ENCODE measurements around the gene TEX12. TPM values are rescaled to one million over a fixed set of nuclear protein-coding genes. Genes with fewer than 3 reads are reported as not detected.

TEX12 gene
- total and polyA plus RNA-seq, 2 of the 8 experiments (the other 6 are each of a cell fraction or from before 2014, with no cell fraction given): not detected

DNA sequence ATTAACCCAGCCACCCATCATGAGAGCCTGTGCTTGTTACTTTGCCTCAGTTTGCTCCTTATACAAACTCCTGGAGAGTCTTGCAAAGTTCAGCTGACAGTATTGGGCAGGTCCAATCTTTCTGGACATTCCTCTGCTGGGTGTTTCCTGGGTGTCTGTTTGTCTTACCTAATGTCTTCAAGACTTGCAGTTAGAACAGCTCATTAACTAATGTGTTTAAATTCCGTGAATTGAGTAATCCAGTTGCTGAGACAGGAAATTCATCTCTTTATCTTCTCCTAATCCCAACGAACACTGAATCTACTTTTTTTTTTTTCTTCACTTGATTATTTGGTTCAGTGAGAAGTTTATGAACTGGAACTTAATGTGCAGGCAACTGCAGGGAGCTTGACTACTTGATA is 28.8 kb downstream of the TEX12 start:
- H3K4me3 ChIP-seq (ENCODE audit: extremely low read depth in 1 of 4, insufficient read depth in 2 of 4, low read depth in 3 of 4, low read length in 4 of 4): no peak overlapping the region
- H3K23me2 ChIP-seq (ENCODE audit: low read depth, low read length): no peaks in the 10 kb centered on the region
- H2BK12ac ChIP-seq (ENCODE audit: low read depth, low read length): no peak overlapping the region
- no peaks in the 10 kb centered on the region for H3K79me2 ChIP-seq (ENCODE audit: control insufficient read depth in 1 of 2, insufficient read depth in 2 of 2, low read length in 2 of 2)
- no peak overlapping the region for H3K4me2 ChIP-seq (ENCODE audit: insufficient read depth in 1 of 2, low read depth in 2 of 2, low read length in 2 of 2)
- H3K56ac ChIP-seq (replicated peaks; ENCODE audit: insufficient read length, low read depth, low read length): no peak overlapping the region
- FAIRE-seq: no peak
- no peak overlapping the region for H4K5ac ChIP-seq (ENCODE audit: insufficient read length, low read depth, low read length)
- H2AK5ac ChIP-seq (ENCODE audit: low read depth, low read length): no peak overlapping the region
- no peak overlapping the region for H3K14ac ChIP-seq (ENCODE audit: insufficient read length)
- no peak overlapping the region for H3K4ac ChIP-seq (replicated peaks; ENCODE audit: insufficient read length, low read depth, low read length)
- H3K79me1 ChIP-seq (ENCODE audit: low read depth, low read length): no peaks in the 10 kb centered on the region
- no peak overlapping the region for H2BK5ac ChIP-seq (ENCODE audit: low read depth, low read length)
- 92% methylated on average over 2 of the region's 2 CpGs; no CpG with 5 or more reads in 1 of the 2 experiments for WGBS, 2 experiments (ENCODE audit: extremely low coverage in 1 of 2, insufficient coverage in 1 of 2, insufficient read length in 1 of 2, insufficient replicate concordance in 2 of 2, low coverage in 1 of 2, low lambda C conversion rate in 2 of 2, missing lambda C conversion rate in 1 of 2)
- no peak overlapping the region for H2BK15ac ChIP-seq (ENCODE audit: low read length)
- H4K20me1 ChIP-seq (replicated peaks in 1 of 2; ENCODE audit: control insufficient read depth in 1 of 2, insufficient read depth in 2 of 2, low read length in 2 of 2): no peaks in the 10 kb centered on the region
- H3K36me3 ChIP-seq (ENCODE audit: control insufficient read depth in 2 of 4, insufficient read depth in 4 of 4, low read length in 3 of 4): no peaks in the 10 kb centered on the region
- H4K91ac ChIP-seq (replicated peaks; ENCODE audit: insufficient read length, low read length): no peak overlapping the region
- H3K9me3 ChIP-seq (ENCODE audit: insufficient read depth in 2 of 2, low read depth in 1 of 2, low read length in 1 of 2): no peaks in the 10 kb centered on the region
- no peak overlapping the region for H4K8ac ChIP-seq (ENCODE audit: extremely low read depth, insufficient read depth, low read length)
- H2BK20ac ChIP-seq (ENCODE audit: low read length): no peak overlapping the region
- H3K18ac ChIP-seq (ENCODE audit: extremely low read depth, low read length): no peak overlapping the region
- H2BK120ac ChIP-seq (replicated peaks; ENCODE audit: low read depth, low read length): no peak overlapping the region
- no peak overlapping the region for H3K9ac ChIP-seq (replicated peaks in 1 of 4; ENCODE audit: extremely low read depth in 1 of 4, low read depth in 3 of 4, low read length in 3 of 4)
- no peak overlapping the region for H2AFZ ChIP-seq (ENCODE audit: low read length)
- POLR2A ChIA-PET (ENCODE audit: partially characterized antibody): no interaction called here
- H3K27me3 ChIP-seq (replicated peaks in 1 of 4; ENCODE audit: control insufficient read depth in 3 of 4, extremely low read depth in 1 of 4, insufficient read depth in 3 of 4, low read length in 3 of 4): no peaks in the 10 kb centered on the region; a peak in 1 of 7 replicates
- no peak for DNase-seq (ENCODE audit: low read depth in 1 of 2, low spot score in 2 of 2)
- H3K27ac ChIP-seq (ENCODE audit: low read depth, low read length): no peak overlapping the region
- no peak overlapping the region for H3K23ac ChIP-seq (ENCODE audit: insufficient read length)
- no peaks in the 10 kb centered on the region for H3K4me1 ChIP-seq (replicated peaks in 1 of 4; ENCODE audit: control insufficient read depth in 3 of 4, insufficient read depth in 4 of 4, low read length in 3 of 4)
- CTCF ChIA-PET (ENCODE audit: partially characterized antibody): interaction anchor here (0.6 to 1.5 kb wide), 4 partner anchors 21 to 865 kb away, joined by 3 to 4 read pairs (median 3); partner anchors contain the start of gene BCO2
- TF ChIP-seq CTBP2 (IDR thresholded peaks at IDR 0.05; ENCODE audit: borderline replicate concordance, insufficient read depth, insufficient read length, low read length): no peak
- no peak for TF ChIP-seq HDAC2 (IDR thresholded peaks at IDR 0.05; ENCODE audit: borderline replicate concordance in 1 of 2, low read depth in 2 of 2, low read length in 2 of 2)
- no peak for TF ChIP-seq GTF2F1 (IDR thresholded peaks at IDR 0.05; ENCODE audit: borderline replicate concordance, low read depth, low read length)
- no peak for TF ChIP-seq KDM4A (IDR thresholded peaks at IDR 0.05; ENCODE audit: low read depth, low read length, severe bottlenecking)
- TF ChIP-seq MAFK (IDR thresholded peaks at IDR 0.05; ENCODE audit: low read depth, low read length): no peak
- no peak for TF ChIP-seq CBX5 (IDR thresholded peaks at IDR 0.05; ENCODE audit: low read depth, low read length)
- no peak for TF ChIP-seq CREB1 (IDR thresholded peaks at IDR 0.05)
- TF ChIP-seq BRCA1 (IDR thresholded peaks at IDR 0.05; ENCODE audit: low read depth, low read length): no peak
- TF ChIP-seq POLR2A (IDR thresholded peaks at IDR 0.05; ENCODE audit: control extremely low read depth in 1 of 2, low read depth in 2 of 2, low read length in 2 of 2): no peak
- TF ChIP-seq HDAC6 (IDR thresholded peaks at IDR 0.05; ENCODE audit: low read depth, low read length): no peak
- TF ChIP-seq RNF2 (IDR thresholded peaks at IDR 0.05; ENCODE audit: borderline replicate concordance, low read depth, low read length, missing control alignments, poor library complexity, severe bottlenecking): no peak
- TF ChIP-seq RXRA (IDR thresholded peaks at IDR 0.05; ENCODE audit: insufficient read depth, low read depth, low read length): no peak
- TF ChIP-seq KDM5A (IDR thresholded peaks at IDR 0.05; ENCODE audit: low read length): no peak
- TF ChIP-seq YY1 (IDR thresholded peaks at IDR 0.05; ENCODE audit: low read depth, low read length): no peak
- no peak for TF ChIP-seq SIN3A (conservative IDR thresholded peaks at IDR 0.05 in 1 of 2, IDR thresholded peaks at IDR 0.05 in 1 of 2; ENCODE audit: low read depth in 1 of 2, low read length in 2 of 2)
